CMK (cell line): Measurements from ENCODE around the gene SPACA6.
A peak's percentile ranks its signal among the peaks of the same experiment; 100 is the strongest.
"Not testable (repeated sequence)": the region's sequence is repeated elsewhere in the genome, so short reads cannot be mapped to it uniquely, and the experiment has no call there.

ENCODE experiments used
- DNase-seq: peaks from one replicate; pipeline ENCODE4 v3.0.0-alpha.2; 2010; ENCODE audit warnings: low read depth

The SPACA6 gene, protein sequence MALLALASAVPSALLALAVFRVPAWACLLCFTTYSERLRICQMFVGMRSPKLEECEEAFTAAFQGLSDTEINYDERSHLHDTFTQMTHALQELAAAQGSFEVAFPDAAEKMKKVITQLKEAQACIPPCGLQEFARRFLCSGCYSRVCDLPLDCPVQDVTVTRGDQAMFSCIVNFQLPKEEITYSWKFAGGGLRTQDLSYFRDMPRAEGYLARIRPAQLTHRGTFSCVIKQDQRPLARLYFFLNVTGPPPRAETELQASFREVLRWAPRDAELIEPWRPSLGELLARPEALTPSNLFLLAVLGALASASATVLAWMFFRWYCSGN

DNA sequence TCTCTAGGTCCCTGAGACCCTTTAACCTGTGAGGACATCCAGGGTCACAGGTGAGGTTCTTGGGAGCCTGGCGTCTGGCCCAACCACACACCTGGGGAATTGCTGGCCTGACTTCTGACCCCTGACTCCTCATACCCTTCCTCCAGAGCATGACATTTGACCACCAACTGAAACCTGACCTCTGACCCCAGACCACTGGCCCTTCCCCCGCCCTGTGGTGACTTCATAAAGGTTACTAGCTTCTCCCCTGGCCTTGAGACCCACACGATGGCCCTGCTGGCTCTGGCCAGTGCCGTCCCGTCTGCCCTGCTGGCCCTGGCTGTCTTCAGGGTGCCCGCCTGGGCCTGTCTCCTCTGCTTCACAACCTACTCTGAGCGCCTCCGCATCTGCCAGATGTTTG is at the start of gene SPACA6:
Gene SPACA6, plus strand, starts transcription at position 71 of the 400 bp plus-strand sequence. Its CDS starts 197 bp downstream, at position 268.
- no peak for DNase-seq

DNA sequence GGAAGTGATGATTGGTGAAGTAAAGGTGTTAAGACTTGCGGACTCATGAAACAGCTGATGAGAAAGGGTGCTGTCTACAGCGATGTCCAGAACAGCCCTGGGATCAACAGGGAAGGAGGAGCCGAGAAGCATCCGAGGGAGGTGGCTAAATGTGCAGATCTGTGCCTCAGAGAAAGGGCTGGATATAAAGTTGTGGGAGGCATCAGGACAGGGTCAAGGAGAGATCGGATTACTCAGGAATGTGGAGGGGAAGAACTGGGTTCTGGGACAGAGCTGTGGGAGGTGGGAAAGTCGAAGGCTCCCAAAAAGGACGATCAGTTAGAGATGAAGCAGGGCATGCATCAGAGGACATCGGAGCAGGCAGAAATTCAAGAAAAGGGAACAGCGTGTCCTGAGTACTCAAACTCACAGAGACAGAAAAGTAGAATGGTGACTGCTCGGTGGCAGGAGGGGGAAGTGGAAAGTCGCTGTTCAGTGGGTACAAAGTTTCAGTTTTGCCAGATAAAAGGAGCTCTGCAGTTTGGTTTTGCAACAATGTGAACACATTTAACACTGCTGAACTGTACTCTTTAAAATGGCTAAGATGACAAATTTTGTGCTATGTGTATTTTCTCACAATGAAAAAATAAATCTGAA is 48.4 kb upstream of the SPACA6 start:
- no peak for DNase-seq

DNA sequence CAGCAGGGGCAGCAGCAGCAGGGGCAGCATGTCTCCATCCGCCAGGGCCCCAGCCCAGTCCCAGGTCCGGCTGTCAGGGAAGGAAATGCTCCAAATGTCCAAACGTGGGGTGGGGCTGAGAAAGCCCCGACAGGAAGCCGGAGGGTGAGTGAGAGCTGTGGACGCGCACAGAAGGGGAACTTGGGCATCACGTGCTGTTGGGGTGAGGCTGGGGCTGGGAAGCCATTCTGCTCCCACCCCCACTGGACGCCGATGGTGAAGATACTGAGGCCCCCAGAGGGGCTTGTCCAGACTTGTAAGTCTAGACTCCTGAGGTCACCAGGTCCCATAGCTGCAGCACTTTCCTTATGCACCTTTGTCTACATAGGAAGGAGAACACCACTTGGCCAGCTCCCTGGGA is 46.4 kb upstream of the SPACA6 start, which contains the start of gene SIGLEC14:
Gene SIGLEC14, minus strand, starts transcription at position 96 of the 400 bp plus-strand sequence. Its CDS starts 66 bp downstream, at position 30.
- DNase-seq = peak; percentile 33

DNA sequence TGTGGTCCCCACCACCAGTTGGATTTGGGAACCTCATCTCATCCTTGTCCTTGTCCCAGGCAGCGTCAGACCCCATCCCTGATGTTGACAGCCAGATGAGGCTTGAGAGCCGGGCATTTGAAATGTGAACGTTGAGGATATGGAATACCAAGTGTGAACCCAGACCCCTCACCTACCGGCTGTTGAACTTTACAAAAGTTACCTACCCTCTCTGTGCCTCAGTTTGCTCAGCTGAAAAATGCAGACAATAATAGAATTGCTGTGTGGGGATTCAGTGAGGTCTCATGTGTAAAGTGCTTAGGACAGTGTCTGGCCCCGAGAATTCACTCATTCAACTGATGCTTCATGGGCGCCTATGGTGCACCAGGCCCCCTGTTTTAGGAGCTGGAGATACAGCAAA is 45.8 kb upstream of the SPACA6 start:
- no peak for DNase-seq

DNA sequence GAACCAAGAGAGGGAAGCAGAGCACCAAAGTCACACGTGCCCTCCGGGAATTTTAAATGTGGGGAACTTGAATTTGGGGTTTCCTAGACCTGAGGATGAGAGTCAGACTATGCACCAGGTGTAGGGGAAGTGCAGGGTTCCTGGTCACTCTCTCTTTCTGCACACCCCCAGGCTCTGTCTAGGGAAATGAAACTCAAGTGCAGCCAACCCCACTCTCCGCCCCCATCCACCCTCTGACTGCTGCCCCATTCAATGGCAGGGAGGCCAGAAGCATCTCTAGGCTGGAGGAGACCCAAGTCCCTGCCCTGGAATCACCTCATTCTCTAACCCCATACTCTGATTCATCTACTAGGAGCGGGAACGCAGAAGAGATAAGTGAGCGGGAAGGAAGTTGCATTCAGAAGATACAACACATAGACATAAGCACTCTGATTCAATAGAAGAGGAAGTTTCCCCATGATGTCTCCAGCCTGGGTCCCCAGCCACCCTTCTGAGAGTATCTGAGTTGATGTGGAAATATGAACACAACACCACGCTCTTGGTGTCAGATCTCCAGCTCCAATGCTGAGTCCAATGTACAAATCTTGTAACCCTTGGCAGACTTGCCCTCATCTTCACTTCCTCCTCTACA is 41.8 kb upstream of the SPACA6 start:
- no peak for DNase-seq

DNA sequence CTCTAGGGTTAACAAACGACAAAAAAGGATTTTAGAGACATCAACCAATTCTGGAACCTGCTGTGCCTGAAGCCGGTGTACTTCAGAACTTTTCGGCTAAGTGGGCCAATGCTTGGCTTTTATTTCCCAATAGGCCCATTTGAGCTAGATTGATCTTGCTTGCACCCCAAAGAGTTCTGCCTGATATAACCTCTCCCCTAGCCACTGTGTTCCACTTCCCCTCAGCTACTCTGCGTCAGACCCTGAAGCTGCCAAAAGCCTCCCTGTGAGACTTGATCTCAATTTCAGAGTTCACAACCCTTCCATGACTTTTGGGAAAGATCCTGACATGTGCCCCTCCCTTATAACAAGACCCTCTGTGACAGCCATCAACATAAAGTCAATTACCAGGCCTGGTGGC is 40.9 kb upstream of the SPACA6 start:
- DNase-seq = no peak

DNA sequence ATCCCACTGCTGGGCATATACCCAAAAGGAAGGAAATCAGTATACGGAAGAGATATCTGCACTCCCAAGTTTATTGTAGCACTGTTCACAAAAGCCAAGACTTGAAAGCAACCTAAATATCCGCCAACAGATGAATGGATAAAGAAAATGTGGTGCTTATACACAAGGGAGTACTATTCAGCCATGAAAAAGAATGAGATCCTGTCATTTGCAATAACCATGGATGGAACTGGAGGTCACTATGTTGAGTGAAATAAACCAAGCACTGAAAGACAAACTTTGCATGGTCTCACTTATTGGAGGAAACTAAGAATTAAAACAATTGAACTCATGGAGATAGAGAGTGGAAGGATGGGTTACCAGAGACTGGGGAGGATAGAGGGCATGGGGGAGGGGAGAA is 40.0 kb upstream of the SPACA6 start:
- no peak for DNase-seq

DNA sequence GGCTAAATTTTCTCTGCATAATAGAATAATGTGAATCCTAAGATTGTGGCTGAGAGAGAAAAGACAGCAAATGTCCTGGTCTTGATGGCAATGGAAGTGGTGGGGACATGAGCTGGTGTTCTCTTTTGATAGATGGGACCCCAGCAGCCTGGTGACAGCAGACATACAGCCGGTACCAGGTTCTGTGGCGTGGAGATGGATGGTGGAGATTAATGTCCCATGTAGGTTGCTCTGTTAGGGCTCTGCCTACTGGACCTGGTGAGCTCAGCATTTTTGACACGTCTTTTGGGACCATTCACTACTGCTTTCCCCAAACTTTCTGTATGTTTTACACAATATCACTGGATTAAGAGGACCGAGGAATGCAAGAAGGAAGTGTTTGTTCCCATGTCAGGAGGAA is 38.3 kb upstream of the SPACA6 start:
- DNase-seq = no peak

DNA sequence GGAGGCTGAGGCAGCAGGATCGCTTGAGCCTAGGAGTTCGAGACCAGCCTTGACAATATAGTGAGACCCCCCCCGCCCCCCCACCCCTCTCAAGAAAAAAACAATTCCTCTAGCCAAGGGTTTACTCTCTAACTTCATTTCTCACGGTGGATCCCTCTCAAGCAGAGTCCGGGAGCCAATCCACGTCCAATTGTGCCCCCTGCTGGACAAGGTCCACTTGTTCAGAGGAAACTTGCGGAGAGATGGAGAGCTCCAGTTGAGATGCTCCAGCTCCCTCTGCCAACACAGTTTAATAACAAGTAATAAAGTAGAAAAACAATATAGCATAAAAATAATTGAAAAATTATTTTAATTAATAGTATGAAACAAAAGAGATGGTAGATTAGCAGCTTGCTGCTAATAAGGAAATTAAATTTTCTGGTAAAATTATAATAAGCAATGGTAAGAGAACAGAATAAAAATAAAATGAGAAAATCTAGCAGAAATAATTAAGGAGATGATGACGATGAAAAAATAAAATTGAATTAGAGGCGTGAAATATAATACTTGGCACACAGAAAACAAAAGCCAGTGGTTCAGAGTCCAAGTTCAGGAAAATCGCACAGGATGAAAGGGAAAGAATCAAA is 32.0 kb upstream of the SPACA6 start:
- DNase-seq = peak; percentile 78

DNA sequence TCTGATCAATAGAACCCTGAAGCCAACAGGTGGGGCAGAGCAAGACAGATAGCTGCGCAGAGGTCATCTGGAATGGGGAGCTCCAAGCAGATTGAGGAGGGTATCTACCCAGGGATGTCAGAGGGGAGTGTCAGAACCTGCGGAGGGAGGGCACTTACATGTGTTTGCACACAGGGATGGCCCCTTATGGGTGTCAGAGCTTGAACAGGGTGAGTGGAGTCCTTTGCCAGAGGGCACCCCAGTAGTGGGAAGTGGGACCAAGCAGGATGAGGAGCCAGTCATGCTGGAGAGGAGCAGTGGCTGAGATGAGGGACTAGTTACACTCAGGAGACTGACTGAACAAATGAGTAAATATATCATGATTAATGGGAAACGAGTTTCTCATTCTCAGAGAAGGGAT is 29.5 kb upstream of the SPACA6 start:
- no peak for DNase-seq

DNA sequence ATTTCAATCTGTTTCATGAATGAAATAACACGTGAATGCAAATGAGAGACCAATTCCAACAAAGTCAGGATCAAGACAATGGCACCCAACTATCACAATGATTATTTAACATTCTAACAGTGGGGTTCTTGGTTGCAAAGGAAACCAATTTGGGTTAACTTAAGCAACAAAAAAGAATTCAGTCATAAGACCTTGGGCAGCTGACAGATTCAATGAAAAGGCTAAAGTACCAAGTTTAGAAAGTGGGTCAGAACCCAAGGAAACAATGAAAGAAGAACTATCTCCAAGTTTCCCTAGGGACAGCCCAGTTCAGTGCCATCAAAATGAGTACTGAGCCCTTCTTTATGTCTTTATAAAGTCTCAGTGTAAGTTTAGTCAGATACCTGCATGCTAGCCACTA is 29.0 kb upstream of the SPACA6 start:
- DNase-seq = no peak

DNA sequence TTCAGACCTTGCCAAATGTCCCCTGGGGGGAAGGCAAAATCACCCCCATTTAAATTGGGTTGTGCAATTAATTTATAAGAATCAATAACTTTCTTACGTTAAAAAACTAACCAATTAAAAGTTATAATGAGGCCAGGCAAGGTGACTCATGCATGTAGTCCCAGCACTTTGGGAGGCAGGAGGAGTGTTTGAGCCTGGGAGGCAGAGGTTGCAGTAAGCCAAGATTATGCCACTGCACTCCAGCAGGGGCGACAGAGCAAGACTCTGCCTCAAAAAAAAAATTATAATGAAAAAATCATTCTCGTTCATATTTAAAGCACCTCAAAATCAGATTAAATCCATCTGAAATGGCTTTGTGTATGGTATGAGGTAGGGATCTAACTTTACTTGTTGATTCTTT is 28.1 kb upstream of the SPACA6 start:
- no peak for DNase-seq

DNA sequence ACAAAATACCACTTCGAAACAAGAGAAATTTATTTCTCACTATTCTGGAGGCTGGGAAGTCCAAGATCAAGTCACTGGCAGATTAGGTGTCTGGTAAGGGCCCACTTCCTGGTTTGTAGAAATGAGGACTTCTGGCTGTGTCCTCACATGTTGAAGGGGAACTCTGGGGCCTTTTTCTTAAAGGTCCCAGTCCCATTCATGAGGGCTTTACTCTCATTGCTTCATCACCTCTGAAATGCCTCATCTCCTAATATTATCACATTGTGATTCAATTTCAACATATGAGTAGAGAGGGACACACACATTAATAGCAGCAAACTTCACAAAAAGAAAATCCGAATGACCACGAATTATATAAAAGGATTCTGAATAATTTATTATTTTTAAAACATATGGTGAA is 24.9 kb upstream of the SPACA6 start:
- DNase-seq = no peak

DNA sequence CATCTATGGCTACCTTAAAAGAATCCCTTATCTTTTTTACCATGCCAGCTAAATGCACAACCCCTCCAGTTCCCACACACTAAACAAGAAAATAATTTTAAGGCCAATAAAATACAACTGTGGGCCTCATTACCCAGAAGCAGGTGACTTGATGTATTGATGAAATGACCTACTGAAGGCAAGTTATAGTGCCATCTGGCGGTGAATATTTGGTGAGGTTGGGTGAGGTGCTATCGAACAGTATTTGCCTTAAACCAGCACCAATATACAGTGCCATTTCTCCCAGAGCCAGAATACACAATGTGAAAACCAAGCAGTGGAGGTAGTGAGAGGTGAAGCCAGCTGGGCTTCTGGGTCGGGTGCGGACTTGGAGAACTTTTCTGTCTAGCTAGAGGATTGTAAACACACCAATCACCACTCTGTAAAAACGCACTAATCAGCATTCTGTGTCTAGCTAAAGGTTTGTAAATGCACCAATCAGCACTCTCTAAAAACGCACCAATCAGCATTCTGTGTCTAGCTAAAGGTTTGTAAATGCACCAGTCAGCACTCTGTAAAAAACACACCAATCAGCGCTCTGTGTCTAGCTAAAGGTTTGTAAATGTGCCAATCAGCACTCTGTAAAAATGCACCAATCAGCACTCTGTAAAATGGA is 17.1 kb upstream of the SPACA6 start:
- DNase-seq = not testable (repeated sequence)

DNA sequence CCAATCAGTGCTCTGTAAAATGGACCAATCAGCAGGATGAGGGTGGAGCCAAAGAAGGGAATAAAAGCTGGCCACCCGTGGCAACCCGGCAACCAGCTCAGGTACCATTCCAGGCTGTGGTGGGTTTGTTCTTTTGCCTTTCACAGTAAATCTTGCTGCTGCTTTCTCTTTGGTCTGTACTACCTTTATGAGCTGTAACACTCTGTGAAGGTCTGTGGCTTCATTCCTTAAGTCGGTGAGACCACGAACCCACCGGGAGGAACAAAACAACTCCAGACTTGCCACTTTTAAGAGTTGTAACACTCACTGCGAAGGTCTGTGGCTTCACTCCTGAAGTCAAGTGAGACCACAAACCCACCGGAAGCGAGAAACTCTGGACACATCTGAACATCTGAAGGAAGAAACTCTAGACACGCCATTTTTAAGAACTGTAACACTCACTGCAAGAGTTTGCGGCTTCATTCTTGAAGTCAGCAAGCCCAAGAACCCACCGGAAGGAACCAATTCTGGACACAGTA is 16.5 kb upstream of the SPACA6 start:
- DNase-seq = no peak

DNA sequence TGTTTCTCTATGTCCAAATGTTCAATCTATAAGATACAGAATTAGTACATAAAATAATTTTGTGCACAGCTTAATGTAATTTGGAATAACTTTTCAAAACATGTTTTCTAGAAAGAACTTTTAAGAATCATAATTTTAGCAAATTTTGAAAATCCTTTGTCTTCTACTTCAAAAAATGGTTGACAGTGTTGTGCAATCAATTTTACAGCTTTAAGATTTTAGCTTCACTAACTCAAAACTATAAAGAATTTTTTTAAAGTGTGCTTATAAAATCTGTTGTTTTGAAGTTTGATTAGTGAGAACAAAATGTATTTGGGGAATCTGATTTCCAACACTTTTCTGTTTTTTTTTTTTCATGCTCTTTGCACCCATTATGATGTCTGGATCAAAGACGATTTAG is 12.7 kb upstream of the SPACA6 start:
- DNase-seq = no peak

DNA sequence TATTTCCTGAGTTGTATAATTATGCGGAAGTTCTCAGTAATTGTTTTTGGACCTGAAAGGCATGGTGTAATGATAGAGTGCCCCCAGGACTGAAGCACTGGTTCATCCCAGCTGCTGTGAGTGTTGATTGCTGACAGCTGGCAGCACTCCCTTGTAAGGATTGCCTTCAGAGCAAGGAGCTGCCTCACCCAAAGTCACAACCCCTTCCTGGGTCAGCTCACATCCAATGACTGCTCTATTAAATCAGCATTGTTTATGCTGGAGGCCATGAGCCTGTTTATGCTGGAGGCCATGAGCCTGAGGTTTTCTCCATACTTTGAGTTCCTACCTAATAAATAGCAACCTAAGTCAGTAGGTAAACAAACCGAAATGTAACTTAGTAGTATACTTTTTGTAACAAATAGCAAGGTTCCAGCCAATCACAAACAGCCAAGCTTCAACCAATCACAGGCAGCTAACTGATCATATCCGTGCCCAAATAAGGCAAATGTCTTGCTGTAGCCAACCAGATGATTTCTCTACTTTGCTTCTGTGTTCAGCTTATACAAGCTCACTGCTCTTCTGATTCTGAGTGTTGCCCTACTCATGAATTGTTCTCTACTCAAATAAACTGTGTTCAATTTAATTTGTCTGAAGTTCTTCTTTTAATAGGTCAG is 11.7 kb upstream of the SPACA6 start:
- no peak for DNase-seq

DNA sequence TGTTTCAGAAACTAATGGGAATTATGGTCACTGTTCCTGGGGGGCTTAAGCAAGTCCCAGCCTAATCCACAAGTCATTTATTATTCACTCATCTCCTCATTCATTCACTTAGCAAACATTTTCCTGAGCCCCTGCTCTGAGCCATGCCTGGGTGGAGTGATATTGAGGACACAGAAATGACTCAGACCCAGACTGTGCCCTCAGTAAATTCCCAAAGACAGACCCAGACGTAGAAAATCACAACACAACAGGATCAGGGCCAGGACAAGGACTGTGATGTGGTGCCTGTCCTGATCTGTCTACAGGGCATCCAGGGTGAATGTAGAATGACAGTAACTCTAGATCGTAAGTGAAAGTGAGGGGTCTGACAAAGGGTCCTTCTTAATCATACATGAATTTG is 7.0 kb upstream of the SPACA6 start:
- no peak for DNase-seq

DNA sequence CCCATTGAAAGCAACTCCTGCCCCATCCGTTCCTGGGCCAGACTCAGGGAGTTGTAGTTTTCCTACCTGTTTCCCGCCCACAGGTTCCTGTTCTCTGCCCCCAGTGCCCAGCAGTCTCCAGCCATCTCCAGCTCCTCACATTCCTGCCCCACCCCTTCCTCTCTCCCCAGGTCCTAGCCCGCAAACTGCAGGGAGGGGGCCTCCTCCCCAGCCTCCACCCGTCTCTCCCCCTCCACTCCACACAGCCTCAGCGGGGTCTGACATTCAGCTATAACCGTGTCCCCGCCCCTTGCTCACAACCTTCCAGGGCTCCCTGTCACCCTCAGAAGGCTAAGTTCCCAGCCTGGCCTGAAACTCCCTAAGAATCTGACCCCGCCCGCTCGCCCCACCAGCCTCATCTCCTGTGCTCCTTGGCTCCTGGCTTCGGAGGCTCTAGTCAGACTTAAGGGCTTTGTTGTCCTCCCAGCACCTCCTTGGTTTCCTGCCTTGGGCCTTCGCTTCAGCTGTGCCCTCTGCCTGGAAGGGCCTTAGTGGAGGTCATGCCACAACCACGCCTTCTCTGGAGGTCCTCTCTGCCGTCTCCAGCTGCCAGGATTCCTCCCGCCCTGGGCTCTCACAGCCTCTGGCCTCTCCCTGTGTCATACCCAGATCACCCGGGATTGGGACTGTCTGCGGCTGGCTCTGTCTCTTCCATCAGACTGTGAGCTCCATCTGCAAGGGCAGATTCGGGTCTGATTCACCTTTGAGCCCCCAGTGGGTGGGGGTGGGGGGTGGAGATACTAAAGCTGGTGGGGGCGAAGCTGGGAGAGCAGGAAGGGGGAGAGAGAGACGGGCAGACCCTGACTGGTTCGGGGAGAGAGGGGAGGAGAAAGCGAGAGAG is 5.1 kb upstream of the SPACA6 start:
- DNase-seq = peak; percentile 87
